ENCODE data around the gene LIFR.
"Not testable (repeated sequence)": the region's sequence is repeated elsewhere in the genome, so short reads cannot be mapped to it uniquely, and the experiment has no call there.

LIFR gene

GRCh38 chr5:38548064-38548759 is 8.2 kb downstream of the LIFR start:
- no peak for DNase-seq

GRCh38 chr5:38547257-38547656 is 9.2 kb downstream of the LIFR start:
- no peak for DNase-seq

- no peak for DNase-seq
Observed at GRCh38 chr5:38546691-38547146, 9.7 kb downstream of the LIFR start.

GRCh38 chr5:38543886-38544285 is 12.6 kb downstream of the LIFR start:
- DNase-seq, result no peak

- DNase-seq, result no peak
Observed at GRCh38 chr5:38543074-38543473, 13.4 kb downstream of the LIFR start.

- DNase-seq, result peak in 1 of 2 experiments; percentile 67
Observed at GRCh38 chr5:38541174-38541725, 15.2 kb downstream of the LIFR start.

GRCh38 chr5:38540314-38540713 is 16.1 kb downstream of the LIFR start:
- peak; percentile 38 to 76 for DNase-seq

- no peak for DNase-seq
Observed at GRCh38 chr5:38538161-38538560, 18.3 kb downstream of the LIFR start.

- no peak for DNase-seq
Observed at GRCh38 chr5:38537505-38537904, 18.9 kb downstream of the LIFR start.

GRCh38 chr5:38536968-38537367 is 19.5 kb downstream of the LIFR start:
- no peak for DNase-seq

GRCh38 chr5:38535845-38536244 is 20.6 kb downstream of the LIFR start:
- no peak for DNase-seq

- DNase-seq, result no peak
Observed at GRCh38 chr5:38535248-38535750, 21.1 kb downstream of the LIFR start.

- DNase-seq, result no peak
Observed at GRCh38 chr5:38534156-38534453, 22.3 kb downstream of the LIFR start.

- no peak for DNase-seq
Observed at GRCh38 chr5:38533286-38534155, 22.9 kb downstream of the LIFR start.

- no peak for DNase-seq
Observed at GRCh38 chr5:38532165-38532669, 24.2 kb downstream of the LIFR start.

GRCh38 chr5:38531518-38531917 is 24.9 kb downstream of the LIFR start:
- no peak for DNase-seq

- no peak for DNase-seq
Observed at GRCh38 chr5:38529955-38530646, 26.3 kb downstream of the LIFR start.

- no peak for DNase-seq
Observed at GRCh38 chr5:38528162-38528703, 28.2 kb downstream of the LIFR start.

GRCh38 chr5:38527475-38527874 is 29.0 kb downstream of the LIFR start:
- DNase-seq, result no peak

- DNase-seq, result no peak
Observed at GRCh38 chr5:38524022-38524421, 32.4 kb downstream of the LIFR start.

GRCh38 chr5:38519476-38519875 is 37.0 kb downstream of the LIFR start:
- no peak for DNase-seq

GRCh38 chr5:38518341-38518740 is 38.1 kb downstream of the LIFR start:
- DNase-seq, result no peak

GRCh38 chr5:38516649-38517048 is 39.8 kb downstream of the LIFR start:
- DNase-seq, result not testable (repeated sequence)

Data from NCI-H2081 (cell line).